ENCODE data around the gene AZIN2. TPM values are rescaled to one million over a fixed set of nuclear protein-coding genes. Genes with fewer than 3 reads are reported as not detected.

AZIN2 gene
- total and polyA plus RNA-seq, 10 of the 15 experiments (the other 5 are each of a cell fraction or from before 2014, with no cell fraction given), result 0.02 to 0.85 (median 0.23) TPM

GRCh38 chr1:33036526-33037503, 44.1 kb upstream of the AZIN2 start, which contains the start of gene AK2:
AK2 (minus strand) TSS chr1:33036883; CDS start chr1:33036828, 55 bp downstream.
- intact Hi-C loops (cut with micrococcal nuclease; ENCODE audit: unreplicated experiment) (loop anchor here (2.0 to 5.0 kb wide), 2 partner anchors 56 to 75 kb away; partner anchors contain the start of gene RNF19B), in situ Hi-C loops (cut with MboI) (no loop called here)
- RAD21 ChIA-PET (ENCODE audit: unreplicated experiment), result interaction anchor here (2.0 kb wide), 1 partner anchor 45 kb away, joined by 6 read pairs; no protein-coding TSS in a partner anchor
- peak within 1 kb of the TSS; percentile 93 for H3K4me2 ChIP-seq (ENCODE audit: control insufficient read depth, insufficient read depth)
- H3K9me3 ChIP-seq (replicated peaks; ENCODE audit: control insufficient read depth, insufficient read depth, low read length), result no peaks in the 10 kb centered on the region
- SMC1A ChIA-PET (ENCODE audit: uncharacterized antibody, unreplicated experiment), result interaction anchor here (0.7 to 3.3 kb wide), 5 partner anchors 12 to 104 kb away, joined by 3 to 16 read pairs (median 3); no protein-coding TSS in a partner anchor
- peaks cover 0 to 10% of the 10 kb centered on the region in 2 experiments; a peak in 1 of 4 replicates for H3K36me3 ChIP-seq (ENCODE audit: control insufficient read depth in 2 of 2, insufficient read depth in 2 of 2, low read length in 1 of 2)
- FAIRE-seq, result peak; percentile 99
- no TSS peak for BruUV-seq (replicated peaks)
- 6% methylated on average over 59 of the region's 59 CpGs for WGBS (ENCODE audit: insufficient coverage, insufficient replicate concordance, low lambda C conversion rate, missing lambda C conversion rate)
- H4K20me1 ChIP-seq (ENCODE audit: control insufficient read depth, insufficient read depth), result 0 out of 2 replicates have a peak, but pooled peaks cover 3% of the 10 kb centered on the region
- H3K4me3 ChIP-seq, result peak within 1 kb of the TSS; percentile 88
- POLR2A ChIA-PET, result interaction anchor here (1.9 kb wide), 1 partner anchor 9 kb away, joined by 6 read pairs; no protein-coding TSS in a partner anchor
- peak within 1 kb of the TSS; percentile 33 for H2AFZ ChIP-seq (ENCODE audit: control insufficient read depth, low read depth, low read length)
- peak; percentile 98 for DNase-seq (ENCODE audit: low read depth, low spot score)
- H3K27ac ChIP-seq (ENCODE audit: control insufficient read depth, insufficient read depth), result peak within 1 kb of the TSS; percentile 87
- H3K4me1 ChIP-seq (ENCODE audit: control insufficient read depth, insufficient read depth, low read length), result peaks cover 8% of the 10 kb centered on the region
- H3K79me2 ChIP-seq (ENCODE audit: control insufficient read depth, insufficient read depth, low read length), result peaks cover 49% of the 10 kb centered on the region
- H3K27me3 ChIP-seq (replicated peaks in 1 of 2; ENCODE audit: control insufficient read depth in 2 of 2, insufficient read depth in 2 of 2, low read length in 1 of 2), result no peaks in the 10 kb centered on the region
- peak within 1 kb of the TSS; percentile 90 for H3K9ac ChIP-seq (ENCODE audit: control insufficient read depth, insufficient read depth, low read length)
- CTCF ChIA-PET, result interaction anchor here (0.6 to 2.0 kb wide), 2 partner anchors 56 to 161 kb away, joined by 3 to 4 read pairs; no protein-coding TSS in a partner anchor
- peak; percentile 99 for ATAC-seq
- TF ChIP-seq BCLAF1 (IDR thresholded peaks at IDR 0.05), result no peak
- 0 out of 2 replicates have a peak, but pooled peaks have one; percentile 34 for TF ChIP-seq RFX5 (IDR thresholded peaks at IDR 0.05; ENCODE audit: low read depth, low read length)
- TF ChIP-seq ATF7 (IDR thresholded peaks at IDR 0.05; ENCODE audit: low read depth), result peak; percentile 70
- TF ChIP-seq GATAD2B (conservative IDR thresholded peaks at IDR 0.05; ENCODE audit: low read depth), result peak; percentile 68
- TF ChIP-seq ESRRA (IDR thresholded peaks at IDR 0.05; ENCODE audit: low read length), result no peak
- TF ChIP-seq SPI1 (IDR thresholded peaks at IDR 0.05; ENCODE audit: borderline replicate concordance, insufficient read depth, low read depth, low read length), result no peak
- no peak for TF ChIP-seq ATF3 (IDR thresholded peaks at IDR 0.05; ENCODE audit: borderline replicate concordance, extremely low read depth, low read depth, low read length)
- no peak for TF ChIP-seq WRNIP1 (IDR thresholded peaks at IDR 0.05; ENCODE audit: borderline replicate concordance, low read depth, low read length)
- TF ChIP-seq NKRF (conservative IDR thresholded peaks at IDR 0.05), result peak; percentile 83; the same call in 1 of the 2 replicates
- peak; percentile 97 for TF ChIP-seq NFYB (IDR thresholded peaks at IDR 0.05; ENCODE audit: insufficient read depth, low read depth, low read length)
- peak; percentile 85 for TF ChIP-seq GABPA (IDR thresholded peaks at IDR 0.05; ENCODE audit: low read depth)
- no peak for TF ChIP-seq USF1 (IDR thresholded peaks at IDR 0.05; ENCODE audit: borderline replicate concordance, extremely low read length, insufficient read depth, low read depth, low read length)
- no peak for TF ChIP-seq ETV6 (conservative IDR thresholded peaks at IDR 0.05 in 1 of 2, IDR thresholded peaks at IDR 0.05 in 1 of 2; ENCODE audit: borderline replicate concordance in 1 of 2, low read depth in 1 of 2)
- 0 out of 2 replicates have a peak, but pooled peaks have one; percentile 53 for TF ChIP-seq POLR2AphosphoS2 (IDR thresholded peaks at IDR 0.05; ENCODE audit: low read depth, low read length)
